Stimulated activated CD4-positive, alpha-beta T cell treated with anti-CD3 and anti-CD28 coated beads, Interleukin-15, amount 100 ng/mL, for 1 hour (primary cell): Measurements from ENCODE around the gene ECHS1.

Experiments
- DNase-seq, 2 donors: peaks; one replicate each; pipeline ENCODE4 v3.0.0-alpha.2; 2020; ENCODE audit warnings: low read depth in 1 of 2, low spot score in 1 of 2

Gene ECHS1

DNA sequence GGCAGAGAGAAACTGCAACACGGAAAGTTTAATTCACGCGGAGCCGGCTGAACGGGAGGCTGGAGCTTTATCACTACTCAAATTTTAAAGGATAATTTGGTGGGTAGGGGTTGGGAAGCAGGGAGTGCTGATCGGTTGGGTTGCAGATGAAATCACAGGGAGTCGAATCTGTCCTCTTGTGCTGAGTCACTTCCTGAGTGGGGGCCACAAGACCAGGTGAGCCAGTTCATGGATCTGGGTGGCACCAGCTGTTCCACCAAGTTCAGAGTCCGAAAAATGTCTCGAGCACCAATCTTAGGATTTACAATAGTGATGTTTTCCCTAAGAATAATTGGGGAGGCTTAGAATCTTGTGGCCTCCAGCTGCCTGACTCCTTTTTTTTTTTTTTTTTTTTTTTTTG, 29.6 kb downstream of the ECHS1 start:
- DNase-seq = no peak

DNA sequence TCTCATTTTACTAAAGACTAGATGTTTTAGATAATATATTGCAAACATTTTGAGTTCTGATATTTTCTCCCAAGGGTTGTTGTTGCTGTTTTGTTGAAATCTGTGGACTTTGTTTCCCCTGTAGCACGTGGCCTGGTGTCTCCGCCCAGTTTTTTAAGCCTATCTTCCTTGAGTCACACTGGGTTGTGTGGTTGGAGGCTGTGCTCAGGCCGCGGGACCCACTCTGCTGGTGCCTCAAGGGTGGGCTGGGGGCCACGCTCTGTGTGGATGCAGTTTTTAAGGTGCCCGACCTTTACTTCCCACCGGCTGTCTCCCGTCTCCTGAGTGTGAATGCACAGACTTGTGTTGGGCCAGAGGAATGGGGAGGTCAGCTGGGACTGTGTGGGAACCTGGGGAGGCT, 30.2 kb downstream of the ECHS1 start:
- no peak for DNase-seq

DNA sequence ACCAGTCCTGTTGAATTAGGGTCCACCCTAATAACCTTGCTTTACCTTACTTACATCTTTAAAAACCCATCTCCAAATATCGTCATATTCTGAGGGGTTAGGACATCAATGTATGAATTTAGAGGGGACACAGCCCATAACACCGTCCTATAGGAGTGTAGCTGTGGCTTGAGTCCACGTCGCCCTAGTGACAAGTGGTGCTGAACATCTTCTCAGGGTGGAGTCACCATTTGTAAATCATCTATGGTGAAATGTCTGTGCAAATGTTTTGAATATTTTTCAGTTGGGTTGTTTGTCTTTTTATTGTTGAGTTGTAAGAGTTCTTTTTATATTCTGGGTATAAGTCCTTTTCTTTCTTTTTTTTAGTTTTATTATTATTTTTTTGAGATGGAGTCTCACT, 31.2 kb downstream of the ECHS1 start:
- DNase-seq = no peak

DNA sequence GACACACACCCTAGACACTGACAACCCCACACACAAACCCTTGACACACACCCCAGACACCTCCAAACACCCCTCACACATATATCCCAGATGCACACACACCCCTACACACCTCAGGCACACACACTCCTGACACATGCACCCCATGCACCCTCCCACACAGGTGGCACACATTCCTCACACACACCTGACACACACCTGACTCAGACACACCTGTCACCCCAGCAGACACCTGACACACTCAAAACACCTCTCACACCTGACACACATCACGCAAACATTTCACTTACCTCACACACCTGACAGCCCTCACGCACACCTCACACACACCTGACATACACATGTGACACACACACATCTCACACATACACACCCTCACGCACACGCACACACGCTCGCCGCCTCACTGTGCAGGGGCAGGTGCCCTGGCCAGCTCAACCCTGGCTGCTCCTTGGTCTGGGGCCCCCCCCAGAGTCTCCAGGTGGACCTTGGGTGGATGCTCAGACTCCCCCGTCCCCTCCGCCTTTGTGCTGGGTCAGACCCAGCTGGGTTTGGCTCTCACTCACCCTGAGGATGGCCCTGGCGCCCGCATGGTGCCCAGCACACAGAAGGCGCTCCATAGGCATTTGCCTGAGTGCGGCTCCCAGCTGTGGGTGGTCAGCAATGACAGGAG, 33.3 kb downstream of the ECHS1 start:
- DNase-seq = no peak

- no peak for DNase-seq
Measured at GRCh38 chr10:133338080-133339071, 34.8 kb downstream of the ECHS1 start.

DNA sequence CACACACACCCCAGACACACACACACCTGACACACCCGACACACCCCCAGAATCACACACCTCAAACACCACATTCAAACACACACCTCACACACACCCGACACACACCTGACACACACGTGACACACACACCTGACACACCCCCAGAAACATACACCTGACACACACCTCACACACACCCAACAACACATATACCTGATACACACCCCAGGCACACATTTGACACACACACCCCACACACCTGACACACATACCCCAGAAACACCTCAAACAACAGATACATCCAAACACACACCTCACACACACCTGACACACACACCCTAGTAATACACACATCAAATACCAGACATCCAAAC, 35.8 kb downstream of the ECHS1 start:
- no peak for DNase-seq

DNA sequence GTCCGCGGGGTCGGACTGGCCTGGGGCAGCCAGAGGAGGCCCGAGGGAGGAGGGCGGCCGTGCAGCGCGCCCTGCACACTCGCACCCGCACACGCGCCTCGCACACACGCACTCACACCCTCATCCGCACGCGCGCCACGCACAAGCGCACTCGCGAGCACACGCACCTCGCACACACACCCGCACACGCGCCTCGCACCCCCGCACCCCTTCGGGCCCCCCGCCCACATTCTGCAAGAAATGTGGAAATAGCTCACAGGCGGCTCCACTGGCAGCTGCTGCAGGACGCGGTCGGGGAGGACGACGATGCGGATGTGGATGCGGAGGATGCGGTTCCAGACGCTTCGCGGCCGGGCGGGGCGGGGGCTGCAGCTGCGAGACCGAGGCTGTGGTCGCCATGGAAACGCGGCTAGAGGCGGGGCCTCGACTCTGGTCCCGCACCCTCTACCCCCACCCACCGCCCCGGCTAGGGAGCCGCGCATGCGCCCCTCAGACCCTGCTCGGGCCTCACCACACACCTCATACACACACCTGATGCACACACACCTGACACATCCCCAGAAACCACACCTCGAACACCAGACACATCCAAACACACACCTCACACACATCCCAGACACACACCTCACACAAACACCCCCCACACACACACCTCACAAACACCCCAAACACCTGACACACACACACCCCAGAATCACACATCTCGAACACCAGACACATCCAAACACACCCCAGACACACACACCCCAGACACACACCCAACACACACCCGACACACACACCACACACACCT, 36.4 kb downstream of the ECHS1 start, which contains the start of gene CALY:
Gene CALY, minus strand, starts transcription at position 320 of the 793 bp plus-strand sequence. CDS start 7,907 bp downstream, outside the sequence.
- DNase-seq = peak; percentile 44 to 71

GRCh38 chr10:133336118-133336576, 37.0 kb downstream of the ECHS1 start:
- no peak for DNase-seq

- DNase-seq = peak; percentile 56 to 62
Measured at GRCh38 chr10:133335246-133336117, 37.7 kb downstream of the ECHS1 start.

GRCh38 chr10:133334503-133335245, 38.5 kb downstream of the ECHS1 start:
- DNase-seq = no peak

- no peak for DNase-seq
Measured at GRCh38 chr10:133332936-133333699, 40.0 kb downstream of the ECHS1 start.

GRCh38 chr10:133329491-133330202, 43.5 kb downstream of the ECHS1 start:
- DNase-seq = peak; percentile 71 to 85

DNA sequence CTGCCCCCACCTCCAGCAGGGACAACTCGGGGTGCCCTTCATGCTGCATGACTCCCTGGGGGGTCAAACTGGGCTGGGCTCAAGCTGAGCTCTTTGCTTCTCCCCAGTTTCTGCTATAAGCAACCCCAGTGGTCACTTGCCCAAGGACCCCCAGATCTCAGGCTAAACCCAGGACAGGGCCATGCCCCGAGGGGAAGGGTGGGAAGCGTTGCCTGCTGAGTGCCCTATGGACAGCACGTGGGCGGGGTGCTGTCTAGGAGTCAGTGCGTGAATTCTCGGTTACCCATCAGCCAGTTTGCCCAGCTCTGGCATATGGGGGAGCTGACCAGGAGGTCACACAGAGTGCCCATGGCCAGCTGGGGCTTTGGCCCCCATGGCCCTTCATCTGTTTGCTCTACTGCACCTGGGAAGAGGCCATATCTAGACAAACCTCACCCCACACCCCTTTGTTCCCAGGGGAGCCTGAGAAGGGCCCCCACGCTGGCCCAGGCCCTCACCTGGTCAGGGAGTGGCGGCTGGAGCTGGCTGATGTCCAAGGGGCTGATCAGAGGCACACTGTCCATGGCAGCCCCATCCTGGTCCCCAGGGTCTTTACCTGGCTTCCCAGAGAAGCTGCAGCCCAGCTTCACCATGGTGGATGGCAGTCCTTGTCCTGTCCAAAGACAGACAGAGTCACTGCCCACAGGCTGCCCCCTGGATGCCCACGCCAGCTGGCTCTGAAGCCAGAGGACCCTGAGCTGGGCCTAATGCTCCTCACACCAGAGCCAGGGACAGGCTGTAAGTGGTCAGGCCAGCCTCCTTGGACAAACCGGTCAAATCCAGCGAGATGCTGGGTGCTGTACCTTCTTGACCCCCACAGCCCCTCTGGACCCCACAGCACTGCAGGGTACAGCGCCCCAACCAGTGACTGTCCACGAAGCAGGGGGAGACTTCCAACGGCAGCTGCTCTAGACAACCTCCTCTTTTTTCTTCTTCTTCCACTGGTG, 44.5 kb downstream of the ECHS1 start:
- no peak for DNase-seq

- DNase-seq = no peak
Measured at GRCh38 chr10:133327651-133328357, 45.4 kb downstream of the ECHS1 start.

- DNase-seq = no peak
Measured at GRCh38 chr10:133326745-133327650, 46.2 kb downstream of the ECHS1 start.

GRCh38 chr10:133326223-133326551, 47.0 kb downstream of the ECHS1 start:
- no peak for DNase-seq
